NCI-H345 (cell line): ENCODE results near the gene MBLAC1.
A peak's percentile ranks its signal among the peaks of the same experiment; 100 is the strongest.
"Not testable (repeated sequence)": the region's sequence is repeated elsewhere in the genome, so short reads cannot be mapped to it uniquely, and the experiment has no call there.

Experiments used
- DNase-seq: peaks from one replicate; lab custom pipeline; 2025; lab: John Stamatoyannopoulos, UW

Gene MBLAC1

DNA sequence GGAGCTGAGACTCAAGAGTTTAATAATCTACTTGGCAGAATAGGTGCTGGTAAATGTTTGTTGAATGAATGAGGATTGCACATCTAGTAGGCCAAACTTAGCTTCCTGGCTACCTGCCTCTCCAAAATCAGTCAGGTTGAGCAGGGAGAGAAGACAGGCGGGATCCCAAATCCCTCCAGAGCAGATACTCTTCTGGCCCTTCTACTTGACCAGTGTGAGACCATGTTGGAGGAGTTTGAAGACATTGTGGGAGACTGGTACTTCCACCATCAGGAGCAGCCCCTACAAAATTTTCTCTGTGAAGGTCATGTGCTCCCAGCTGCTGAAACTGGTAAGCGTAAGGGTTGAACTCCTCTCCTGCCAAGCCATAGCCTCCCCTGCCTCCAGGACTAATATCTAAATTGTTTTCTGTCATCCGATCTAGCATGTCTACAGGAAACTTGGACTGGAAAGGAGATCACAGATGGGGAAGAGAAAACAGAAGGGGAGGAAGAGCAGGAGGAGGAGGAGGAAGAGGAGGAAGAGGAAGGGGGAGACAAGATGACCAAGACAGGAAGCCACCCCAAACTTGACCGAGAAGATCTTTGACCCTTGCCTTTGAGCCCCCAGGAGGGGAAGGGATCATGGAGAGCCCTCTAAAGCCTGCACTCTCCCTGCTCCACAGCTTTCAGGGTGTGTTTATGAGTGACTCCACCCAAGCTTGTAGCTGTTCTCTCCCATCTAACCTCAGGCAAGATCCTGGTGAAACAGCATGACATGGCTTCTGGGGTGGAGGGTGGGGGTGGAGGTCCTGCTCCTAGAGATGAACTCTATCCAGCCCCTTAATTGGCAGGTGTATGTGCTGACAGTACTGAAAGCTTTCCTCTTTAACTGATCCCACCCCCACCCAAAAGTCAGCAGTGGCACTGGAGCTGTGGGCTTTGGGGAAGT is 2.2 kb upstream of the MBLAC1 start:
- no peak for DNase-seq

GRCh38 chr7:100126239-100126930 is 382 bp upstream of the MBLAC1 start:
- DNase-seq = no peak

- no peak for DNase-seq
Measured at GRCh38 chr7:100127866-100128636, 1.3 kb downstream of the MBLAC1 start.

GRCh38 chr7:100128637-100128963 is 1.8 kb downstream of the MBLAC1 start:
- DNase-seq = no peak

DNA sequence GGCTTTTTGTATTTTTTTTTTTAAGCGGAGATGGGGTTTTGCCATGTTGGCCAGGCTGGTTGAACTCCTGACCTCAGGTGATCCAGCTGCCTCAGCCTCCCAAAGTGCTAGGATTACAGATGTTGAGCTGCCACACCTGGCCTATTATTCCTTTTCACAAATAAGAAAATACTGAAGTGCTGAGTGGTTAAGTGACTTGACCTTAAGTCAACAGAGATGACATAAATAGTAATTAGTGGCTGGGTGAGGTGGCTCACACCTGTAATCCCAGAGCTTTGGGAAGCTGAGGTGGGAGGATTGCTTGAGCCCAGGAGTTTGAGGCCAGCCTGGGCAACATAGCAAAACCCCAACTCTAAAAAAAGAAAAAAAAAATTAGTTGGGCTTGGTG is 3.4 kb downstream of the MBLAC1 start:
- DNase-seq = not testable (repeated sequence)

DNA sequence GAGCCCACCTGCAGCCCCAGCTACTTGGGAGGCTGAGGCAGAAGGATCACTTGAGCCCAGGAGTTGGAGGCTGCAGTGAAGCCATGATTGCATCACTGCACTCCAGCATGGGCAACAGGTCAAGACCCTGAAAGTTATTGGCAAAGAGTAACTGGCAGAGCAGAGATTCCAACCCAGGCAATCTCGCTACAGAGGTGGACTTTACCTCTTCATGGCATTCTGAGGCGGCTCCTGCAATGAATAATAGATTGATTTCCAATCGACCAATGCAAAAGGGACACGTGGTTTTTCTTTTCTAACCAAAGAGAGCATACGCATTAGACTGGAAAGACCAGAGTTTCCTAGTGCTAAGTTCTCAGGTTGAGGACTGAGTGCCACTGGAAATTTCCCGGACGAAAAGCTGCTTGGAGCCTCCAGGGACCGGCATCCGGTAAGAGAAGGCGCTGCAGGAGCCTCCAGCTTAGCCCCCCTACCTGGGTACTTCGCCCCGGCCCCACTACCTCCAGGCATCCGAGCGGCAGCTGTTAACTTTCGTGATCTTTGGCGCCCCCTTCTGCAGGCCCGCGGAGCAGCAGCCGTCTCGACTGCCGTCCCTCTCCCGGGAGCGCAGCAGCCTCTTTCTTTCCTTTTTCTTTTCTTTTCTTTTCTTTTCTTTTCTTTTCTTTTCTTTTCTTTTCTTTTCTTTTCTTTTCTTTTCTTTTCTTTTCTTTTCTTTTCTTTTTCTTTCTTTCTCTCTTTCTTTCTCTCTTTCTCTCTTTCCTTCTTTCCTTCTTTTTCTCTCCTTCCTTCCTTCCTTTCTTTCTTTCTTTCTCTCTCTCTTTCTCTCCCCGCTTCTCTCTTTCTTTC is 4.1 kb downstream of the MBLAC1 start:
- peak; percentile 77 for DNase-seq

GRCh38 chr7:100132126-100132525 is 5.4 kb downstream of the MBLAC1 start:
- DNase-seq = no peak

DNA sequence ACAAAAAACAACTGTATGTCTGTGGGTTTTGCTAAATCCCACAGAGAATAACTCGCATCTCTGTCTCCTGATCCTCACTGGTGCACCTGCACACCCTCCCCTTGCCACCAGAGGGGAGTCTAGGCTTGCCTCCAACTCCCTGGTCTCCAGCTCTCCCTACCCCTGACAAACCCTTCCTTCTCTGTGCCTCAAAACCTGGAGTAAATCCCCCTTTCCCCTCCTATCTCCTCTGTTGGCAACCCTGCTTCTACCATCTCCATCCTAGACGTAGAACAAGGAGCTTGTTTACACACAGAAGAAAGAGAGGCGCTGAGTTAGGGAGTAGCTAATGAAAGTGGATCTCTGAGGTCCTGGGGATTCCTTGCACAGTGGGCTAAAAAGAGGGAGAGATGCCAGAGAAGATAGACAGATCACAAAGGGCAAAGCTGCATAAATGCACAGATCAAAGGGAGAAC is 6.0 kb downstream of the MBLAC1 start:
- peak; percentile 66 for DNase-seq

- DNase-seq = no peak
Measured at GRCh38 chr7:100137851-100138760, 11.3 kb downstream of the MBLAC1 start.

- DNase-seq = no peak
Measured at GRCh38 chr7:100141555-100141949, 14.8 kb downstream of the MBLAC1 start.

- no peak for DNase-seq
Measured at GRCh38 chr7:100142461-100142860, 15.7 kb downstream of the MBLAC1 start.

DNA sequence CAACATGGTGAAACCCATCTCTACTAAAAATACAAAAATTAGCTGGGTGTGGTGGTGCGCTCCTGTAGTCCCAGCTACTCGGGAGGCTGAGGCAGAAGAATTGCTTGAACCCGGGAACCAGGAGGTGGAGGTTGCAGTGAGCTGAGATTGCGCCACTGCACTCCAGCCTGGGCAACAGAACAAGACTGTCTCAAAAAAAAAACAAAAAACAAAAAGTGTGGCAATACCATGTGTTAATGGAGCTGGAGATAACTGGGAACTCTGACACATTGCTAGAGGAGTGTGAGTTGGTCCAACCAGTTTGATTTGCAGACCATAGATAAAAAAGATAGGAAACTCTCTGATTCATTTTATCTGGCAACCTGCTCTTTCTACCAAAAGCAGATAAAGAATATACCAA is 19.6 kb downstream of the MBLAC1 start:
- not testable (repeated sequence) for DNase-seq

DNA sequence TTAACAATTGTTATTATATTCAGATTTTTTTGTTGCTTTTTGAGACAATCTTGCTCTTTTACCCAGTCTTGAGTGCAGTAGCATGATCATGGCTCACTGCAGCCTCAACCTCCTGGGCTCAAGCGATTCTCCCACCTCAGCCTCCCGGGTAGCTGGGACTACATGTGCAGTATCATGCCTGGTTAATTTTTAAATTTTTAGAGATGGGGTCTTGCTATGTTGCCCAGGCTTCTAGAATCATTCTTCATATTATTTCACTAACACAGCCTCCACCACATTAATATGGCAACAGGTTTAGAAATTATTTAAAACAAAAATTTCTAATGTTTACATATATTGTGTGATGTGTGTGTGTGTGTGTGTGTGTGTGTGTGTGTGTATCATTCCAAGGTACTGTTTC is 20.5 kb downstream of the MBLAC1 start:
- no peak for DNase-seq

GRCh38 chr7:100148225-100148558 is 21.4 kb downstream of the MBLAC1 start:
- no peak for DNase-seq

DNA sequence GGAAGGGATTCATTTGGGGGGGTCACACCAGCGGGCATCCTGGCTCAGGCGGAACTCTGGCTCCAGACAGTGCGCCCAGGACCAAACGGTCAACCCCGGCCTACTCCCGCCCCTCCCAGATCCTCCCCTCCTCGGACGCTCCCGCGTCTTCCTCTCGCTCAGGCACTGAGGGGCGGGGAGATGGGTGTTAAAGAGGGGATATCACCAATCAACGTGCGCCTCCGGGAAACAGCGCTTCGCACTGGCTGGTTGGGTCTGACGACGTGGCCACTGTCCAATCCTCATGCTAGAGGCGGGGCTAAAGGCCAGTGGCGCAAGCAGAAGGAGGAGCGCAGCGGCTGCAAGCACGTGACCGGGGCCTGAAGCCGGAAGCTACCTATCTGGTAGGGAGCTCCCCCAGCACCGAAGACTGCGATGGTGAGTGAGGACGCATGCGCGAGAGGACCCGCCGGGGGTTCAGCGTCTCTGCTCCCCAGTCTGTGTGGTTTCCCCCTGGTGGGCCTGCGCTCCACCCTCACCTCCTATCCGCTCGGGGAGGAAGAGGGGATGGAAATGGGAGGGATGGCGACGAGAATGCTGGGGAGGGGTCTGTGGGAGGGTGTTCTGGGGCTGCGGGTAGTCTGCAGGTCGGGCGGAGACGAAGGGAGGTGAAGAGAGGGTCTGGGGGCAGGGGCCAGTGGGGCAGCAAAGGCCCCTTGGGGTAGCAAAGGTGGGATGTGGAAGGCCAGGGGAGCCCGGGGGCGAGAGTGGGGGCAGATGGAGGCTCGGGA is 22.0 kb downstream of the MBLAC1 start, which contains the start of gene LAMTOR4:
Gene LAMTOR4, plus strand, starts transcription at position 360 of the 770 bp plus-strand sequence. Its CDS starts 55 bp downstream, at position 415.
- peak; percentile 99 for DNase-seq

GRCh38 chr7:100152404-100152803 is 25.6 kb downstream of the MBLAC1 start:
- no peak for DNase-seq

- DNase-seq = no peak
Measured at GRCh38 chr7:100152937-100153666, 26.3 kb downstream of the MBLAC1 start.

DNA sequence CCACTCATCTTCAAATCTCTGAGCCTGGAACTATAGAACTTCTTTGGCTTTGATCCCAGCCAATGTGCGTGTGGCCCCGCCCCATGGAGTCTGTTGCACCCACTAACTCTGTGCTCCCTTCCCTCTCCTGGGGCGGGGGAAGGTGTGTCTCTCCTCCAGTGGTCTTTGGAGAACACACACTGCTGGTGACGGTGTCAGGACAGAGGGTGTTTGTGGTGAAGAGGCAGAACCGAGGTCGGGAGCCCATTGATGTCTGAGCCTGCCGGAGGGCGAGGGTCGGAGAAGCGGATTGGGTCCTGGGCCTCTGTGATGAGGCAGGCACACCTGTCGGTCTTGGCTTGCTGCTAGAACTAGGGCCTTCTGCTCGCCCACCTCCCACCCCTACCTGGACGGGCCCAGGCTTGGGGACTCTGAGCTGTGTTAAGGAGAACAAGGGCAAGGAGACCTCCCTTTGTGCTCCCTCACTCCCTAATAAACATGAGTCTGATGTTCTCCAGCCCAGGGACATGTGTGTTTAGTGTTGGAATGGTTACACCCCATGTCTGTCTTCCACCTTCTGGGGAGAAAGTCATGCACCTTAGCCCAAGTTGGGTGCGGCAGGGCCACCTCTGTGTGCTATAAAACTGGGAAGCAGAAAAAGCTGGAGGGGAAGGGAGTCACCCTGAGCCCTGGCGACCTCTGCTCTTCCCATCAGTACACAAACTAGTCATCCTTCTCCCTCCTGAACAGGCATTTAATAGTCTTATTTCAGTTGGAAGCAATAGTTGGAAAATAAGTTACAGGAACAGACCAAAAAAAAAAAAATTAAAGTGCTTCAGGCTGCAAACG is 27.2 kb downstream of the MBLAC1 start:
- DNase-seq = no peak
